Measurements from ENCODE around the gene EGFR.

Gene EGFR

DNA sequence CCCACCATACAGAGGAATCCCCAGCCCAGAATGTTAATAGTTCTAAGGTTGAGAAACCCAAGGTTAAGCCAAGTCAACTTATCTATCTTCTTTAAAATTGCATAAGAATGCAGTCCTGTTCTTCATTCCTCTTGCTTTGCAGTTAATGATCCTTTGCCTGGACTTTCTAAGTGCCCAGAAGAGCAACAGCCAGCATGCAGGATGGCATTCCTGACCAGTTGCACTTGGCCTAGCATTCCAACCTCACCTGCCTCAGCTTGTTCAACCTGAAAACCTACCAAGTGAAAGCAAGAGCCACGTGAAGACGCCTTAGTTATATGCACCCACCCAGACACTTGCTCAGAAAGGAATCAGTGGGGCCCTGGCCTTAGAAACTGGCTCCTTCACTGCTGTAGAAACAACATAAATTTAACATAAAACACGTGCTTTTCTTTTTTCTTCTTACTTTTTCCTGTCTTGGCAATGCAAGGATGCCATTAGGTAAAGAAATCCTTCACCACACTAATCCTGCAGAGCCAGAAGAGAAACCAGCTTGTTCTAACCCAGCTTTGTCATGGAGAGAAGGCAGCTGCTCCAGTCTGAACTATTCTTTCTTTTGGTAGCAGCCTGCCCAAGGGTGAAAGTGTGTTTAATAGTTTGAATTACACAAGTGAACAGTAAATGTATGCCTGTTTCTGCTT lies 25.0 kb downstream of the EGFR start:
- DNase-seq, result no peak

DNA sequence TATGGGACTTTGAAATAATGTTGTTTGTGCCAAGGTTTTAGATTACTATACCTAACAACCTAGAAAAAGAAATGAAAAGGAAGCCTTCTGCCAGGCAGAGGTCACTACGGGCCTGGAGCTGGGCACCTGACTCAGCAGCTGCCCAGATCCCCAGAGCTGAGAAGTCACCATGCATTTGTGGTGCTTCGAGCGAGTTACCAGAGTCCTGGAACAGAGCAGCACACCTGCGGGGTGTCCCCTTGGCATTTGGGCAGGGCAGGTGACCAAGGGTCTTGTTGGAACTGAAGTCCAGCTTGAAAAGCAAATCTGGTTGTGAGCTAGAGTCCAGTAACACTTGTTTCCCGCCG lies 25.5 kb downstream of the EGFR start:
- no peak for DNase-seq

DNA sequence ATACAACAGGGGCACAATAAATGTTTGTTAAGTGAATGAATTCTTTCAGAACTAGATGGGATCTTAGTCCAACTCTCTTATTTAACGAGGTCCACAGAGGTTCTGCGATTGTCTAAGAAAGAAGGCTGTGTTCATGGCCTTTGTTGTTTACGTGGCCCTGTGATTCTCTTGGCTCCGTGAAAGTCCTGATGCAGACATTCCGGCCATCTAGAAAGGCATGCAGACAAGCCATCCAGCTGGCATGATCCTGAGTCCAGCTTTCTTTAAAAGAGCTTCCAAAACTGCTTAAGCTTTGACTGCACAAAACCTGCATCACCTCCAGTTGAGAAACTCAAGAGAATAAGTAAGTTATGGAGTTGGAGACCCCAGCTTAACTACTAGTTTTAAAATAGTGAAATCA lies 26.0 kb downstream of the EGFR start:
- DNase-seq, result no peak

DNA sequence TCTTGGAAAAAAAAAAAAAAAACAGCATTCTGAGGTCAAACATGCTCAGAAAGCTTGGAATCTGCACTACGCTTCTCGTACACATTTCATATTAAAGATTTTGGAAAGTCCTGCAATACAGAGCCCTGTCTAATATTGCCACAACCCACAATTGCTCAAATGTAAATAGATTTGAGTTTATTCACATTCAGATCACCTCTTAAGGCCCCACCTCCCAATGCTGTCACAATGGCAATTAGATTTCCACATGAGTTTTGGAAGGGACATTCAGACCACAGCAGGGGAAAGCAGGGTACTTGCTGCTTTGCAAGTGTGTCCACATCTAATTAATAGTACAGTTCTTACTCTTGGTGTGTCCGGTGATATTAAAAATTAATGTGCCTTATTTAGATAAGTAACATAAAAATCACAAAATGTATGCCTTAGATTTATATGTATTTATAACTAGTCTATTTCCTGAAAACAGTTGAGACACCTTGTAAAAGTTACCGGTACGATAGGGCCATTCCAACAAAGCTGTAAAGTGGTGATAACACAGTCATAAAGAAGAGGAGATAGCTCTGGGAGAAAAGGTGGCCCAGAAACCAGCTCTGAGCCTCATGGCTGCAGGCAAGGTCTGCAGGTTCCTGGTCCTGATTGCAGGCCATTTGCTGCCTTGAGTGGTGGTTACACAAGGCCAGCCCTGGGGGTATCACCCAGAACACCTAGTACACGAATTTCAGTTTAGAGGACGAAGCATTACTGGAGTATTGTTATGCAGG lies 27.9 kb downstream of the EGFR start:
- DNase-seq, result no peak

DNA sequence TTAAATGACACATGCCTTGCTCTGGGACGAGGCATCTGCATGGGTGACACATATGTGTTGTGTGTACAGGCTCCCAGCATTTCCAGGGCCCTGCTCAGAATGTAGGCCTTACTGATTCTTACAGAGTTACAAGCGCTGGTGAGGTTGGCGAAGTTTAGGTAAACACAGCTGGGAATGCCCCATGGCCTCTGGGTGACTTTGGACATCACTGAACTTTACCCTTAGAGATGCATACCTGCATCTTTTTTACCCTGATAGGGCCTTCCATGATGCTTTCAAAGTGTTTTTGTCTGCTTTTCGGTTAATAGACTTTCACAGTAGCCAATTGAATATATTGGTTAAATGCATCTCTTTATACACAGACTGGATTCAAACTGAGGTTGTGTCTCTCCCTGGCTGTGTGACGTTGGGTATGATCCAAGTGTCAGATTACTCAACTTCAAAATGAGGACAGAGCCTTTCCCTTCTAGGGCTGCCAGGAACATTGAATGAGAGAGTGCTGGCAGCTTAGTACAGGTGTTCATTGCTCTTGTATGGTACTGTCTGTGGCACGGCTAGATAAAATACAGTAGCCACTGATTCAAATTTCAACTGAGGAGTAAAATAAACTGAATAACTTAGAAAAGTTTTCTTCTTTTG lies 29.5 kb downstream of the EGFR start:
- peak; percentile 13 for DNase-seq

DNA sequence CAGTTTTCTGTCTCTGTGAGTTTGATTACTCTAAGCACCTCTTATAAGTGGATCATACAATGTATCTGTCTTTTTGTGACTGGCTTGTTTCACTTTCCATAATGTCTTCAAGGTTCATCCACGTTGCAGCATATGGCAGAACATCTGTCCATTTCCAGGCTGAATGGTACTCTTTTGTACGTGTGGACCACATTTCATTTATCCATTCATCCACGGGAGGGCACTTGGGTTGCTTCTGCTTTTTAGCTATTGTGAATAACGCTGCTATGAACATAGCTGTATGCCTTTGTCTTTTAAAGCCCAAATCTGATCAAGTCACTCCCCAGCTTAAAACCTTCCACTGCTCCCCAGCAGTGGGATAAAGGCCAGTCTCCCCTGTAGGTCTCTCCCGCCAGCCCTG lies 31.5 kb downstream of the EGFR start:
- no peak for DNase-seq

DNA sequence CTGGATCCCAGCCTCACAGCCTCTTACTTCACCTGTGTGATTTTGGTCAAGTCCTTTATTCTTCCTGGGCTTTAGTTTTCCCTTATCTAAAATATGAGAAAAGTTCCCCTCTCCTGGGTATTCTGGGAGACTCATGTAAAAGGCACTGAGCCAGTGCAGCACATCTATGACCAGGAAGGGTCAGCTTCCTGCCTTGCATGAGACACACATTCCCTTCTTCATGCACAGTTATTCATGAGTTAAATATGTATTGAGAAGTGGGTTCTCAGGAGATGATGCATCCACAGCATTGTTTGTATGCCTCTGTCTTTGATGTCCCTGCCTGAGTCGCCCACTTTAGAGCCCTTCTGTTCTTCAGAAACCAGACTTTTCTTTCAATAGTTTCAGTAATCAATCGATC lies 33.3 kb downstream of the EGFR start:
- DNase-seq, result no peak

DNA sequence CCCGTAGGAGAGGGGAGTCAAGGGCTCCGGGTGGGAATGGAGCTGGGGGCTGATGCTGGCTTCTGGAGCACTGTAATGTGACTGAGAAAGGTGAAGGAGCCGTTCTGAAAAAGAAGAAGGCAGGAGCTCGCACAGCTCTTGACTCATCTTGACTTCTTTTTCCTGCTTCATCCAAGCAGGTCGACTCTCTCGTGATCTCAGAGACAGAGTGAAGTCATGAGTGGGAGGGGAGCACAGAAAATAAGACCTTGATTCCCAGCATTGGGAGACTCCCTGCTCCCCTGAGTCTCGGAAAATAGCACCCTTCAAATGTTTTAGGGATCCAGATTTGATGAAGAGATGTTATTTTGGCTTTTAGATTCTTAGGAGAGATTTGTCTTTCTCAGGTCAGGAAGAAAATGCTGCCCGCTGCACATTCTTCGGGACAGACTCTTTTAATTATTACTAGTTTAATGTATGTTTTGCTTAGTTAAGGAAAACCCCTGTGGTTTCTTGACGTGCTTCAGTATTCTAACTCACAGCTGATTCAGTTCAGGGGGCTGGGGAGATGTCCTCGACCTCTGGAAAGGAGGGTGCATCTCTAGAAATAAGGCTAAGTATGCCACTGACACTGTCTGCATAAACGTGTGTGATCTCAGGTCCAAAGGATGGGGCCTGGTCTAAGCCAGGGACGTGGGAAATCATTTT lies 34.1 kb downstream of the EGFR start:
- no peak for DNase-seq

DNA sequence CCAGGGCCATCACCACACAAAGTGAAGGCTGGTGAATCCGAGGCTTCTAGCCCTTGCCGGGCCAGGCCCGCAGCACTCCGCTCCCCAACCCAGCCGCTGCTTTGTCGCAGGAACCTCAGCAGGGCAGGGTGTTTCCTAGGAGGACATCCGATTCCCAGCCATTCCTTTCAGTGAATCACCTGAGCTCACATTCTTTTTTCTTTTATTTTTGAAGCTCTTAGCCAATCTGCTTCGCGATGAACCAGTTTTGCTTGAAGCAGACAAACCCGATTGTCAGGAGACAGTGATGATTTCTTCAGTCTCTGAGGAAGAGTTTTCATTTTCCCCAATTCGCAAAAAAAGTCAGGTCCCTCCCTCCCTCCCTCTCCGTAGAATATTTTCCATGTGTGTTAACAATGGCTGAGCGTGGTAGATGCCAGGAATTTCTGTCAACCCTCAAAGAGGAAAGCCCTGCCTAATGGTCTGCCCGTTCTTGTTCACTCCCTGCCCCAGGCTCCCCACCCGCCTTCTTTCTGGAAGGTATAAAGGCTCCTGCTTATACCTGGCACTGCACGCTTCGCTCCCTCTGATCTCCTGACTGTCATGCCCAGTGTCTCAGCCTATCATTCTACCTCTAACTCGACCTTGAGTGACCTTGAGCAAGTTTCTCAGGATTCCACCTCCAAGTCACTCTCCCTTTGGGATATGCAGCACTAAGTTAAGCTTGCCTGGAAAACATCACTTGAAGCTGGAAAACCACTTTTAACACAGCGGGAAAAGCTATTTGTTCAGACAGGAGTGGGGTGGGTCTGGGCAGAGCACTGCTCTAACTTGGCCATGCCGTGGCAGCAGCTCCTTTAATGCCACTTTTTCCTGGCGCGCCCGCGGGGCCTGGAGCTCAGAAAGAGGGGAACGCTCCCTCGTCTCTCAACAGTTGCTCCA lies 35.1 kb downstream of the EGFR start:
- DNase-seq, result no peak

DNA sequence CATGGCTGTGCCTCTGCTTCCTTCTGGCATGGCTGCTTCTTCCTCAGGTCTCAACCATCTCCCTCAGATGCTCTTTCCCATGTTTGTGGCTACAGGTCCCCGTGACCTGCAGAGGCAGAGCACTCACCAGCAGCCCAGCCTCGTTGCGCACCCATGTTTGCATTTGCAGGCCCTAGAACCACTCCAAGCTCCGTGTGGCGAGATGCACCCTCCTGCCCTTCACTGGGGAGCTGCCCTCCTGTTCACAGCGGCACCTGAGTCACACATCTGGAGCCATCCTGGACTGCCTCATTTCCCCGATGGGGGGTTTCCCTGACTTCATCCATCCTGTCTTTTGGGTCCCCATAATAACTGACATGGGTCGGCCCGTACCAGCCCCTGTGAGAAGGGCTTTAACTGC lies 35.9 kb downstream of the EGFR start:
- DNase-seq, result no peak

DNA sequence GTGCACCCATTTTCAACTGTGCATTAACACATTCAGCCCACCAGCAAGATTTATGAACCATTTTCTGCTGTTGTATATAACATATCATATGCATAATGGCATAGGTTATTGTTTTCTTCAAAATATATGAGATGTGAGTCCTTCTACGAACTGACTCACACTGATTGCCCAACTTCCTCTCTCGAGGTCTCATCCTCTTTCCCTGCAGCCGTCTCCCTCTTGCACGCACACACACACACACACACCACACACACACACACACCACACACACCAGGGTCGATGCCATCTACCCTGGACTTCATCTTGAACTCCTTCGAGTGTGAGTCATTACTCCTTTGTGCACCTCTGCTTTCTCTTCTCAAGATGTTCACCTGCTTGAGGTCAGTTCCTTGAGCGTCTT lies 36.7 kb downstream of the EGFR start:
- no peak for DNase-seq

DNA sequence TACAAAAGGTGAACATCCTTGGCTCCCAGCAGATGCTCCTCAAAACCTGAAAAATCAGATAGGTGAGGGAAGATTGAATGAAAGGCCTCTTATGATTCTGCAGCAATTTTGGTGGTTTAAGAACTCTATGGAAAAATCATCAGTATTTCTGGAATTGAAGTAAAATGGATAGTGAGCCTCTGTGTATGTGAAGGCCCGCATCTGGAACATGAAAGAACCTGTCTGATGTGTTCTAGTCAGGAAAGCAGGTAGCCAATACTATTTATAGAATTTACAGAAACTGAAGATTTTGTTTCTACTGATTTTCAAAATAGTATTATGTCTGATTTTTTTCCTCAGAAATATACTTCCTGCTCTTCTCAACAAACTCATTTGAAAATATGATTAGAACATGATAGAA lies 37.3 kb downstream of the EGFR start:
- DNase-seq, result no peak

DNA sequence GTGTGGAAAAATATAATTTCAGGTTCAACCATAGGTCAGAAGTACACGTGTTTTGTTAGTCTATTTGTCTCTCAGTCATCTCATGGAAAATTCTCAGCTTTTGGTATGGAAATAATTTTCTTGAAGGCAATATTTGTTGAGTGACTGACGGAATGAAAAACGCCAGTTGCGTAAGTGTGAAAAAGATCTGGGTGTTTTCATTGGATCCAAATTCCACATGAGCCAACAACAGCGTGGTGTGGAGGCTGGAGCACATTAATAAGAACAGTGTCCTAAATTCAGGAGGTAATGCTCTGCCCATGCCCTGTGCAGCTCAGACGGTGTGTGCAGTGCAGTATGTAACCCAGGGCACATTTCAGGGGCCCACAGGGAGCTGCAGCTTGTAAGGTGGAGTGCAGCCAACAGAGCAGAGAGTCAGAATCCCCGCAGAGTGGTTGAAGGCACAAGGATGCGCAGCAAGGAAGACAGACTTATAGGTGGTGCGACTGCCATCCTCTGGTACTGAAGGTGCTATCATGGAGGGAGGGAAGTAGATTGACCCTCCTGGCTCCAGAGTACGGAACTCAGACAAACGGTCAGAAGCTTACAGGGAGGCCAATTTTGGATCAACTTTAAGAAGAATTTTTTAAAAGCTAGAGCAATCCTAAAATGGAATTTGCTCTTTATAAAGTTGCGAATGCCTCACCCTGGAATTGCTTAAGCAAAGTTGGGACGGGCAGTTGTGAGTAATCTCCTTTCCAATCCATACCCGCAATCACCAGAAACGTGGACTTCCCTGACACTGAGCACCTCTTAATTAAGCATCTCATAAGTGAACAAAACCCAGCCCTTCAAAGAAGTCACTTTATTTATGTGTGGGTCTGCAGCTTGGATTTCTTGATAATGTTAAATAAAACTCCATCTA lies 38.0 kb downstream of the EGFR start:
- no peak for DNase-seq

DNA sequence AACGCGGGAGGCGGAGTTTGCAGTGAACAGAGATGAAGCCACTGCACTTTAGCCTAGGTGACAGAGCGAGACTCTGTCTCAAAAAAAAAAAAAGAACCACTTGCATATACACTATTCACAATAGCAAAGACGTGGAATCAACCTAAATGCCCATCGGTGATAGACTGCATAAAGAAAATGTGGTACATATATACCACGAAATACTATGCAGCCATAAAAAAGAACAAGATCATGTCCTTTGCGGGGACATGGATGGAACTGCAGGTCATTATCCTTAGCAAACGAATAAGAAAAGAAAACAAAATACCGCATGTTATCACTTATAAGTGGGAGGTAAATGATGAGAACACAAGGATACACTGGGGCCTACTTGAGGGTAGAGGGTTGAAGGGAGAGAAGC lies 39.5 kb downstream of the EGFR start:
- no peak for DNase-seq

DNA sequence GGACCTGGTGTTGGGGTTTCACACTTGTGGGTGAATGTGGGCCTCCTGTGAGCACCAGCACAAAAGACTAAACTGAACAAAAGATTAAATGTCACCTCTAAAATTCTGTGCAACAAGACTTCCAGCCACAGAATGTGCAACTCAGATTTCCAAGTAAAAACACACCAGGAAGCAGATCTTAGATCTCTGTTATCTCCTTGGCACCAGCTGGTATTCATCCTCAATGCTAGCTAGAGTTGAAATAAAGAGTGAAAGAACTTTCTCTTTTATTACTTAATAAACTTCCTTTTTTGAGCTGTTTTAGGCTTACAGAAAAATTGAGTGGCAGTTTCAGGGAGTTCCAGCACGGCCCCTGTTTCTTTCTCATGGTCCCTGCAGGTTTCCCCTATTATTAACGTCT lies 40.2 kb downstream of the EGFR start:
- no peak for DNase-seq

DNA sequence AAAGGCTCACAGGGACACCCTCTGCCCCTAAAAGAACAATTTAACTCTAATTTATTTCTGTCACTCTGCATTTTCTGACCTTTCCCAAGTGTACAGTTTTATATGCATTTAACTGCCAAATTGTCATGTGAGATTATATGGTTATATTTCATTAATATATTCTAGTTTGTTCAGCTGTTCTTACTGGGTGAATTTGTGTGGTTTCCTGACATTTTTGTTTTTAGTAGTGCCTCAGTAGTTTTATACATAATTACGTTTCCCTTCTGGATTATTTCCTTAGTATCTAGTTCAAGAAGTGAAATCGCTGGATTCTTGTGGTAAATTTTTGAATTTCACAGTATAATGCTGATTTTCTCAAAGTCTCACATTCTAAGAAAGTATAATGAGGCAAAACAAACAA lies 41.3 kb downstream of the EGFR start:
- DNase-seq, result no peak

DNA sequence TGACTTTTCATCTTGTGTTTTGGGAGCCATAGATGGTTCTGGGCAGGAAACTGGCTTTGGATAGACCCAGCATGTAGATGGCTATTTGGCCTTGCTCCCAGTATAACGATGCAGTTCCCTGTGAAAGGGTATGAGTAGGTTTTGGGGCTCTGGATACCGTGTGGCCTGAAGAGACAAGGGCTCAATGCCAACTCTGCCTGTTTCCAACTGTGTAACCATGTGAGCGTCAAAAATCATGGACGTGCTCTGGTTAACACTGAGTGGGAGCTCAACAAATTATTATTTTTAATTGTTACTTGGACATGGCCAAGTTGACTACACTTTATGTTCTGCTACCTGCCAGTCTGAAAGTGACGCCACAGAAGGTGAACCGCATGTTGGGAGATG lies 41.8 kb downstream of the EGFR start:
- DNase-seq, result no peak

DNA sequence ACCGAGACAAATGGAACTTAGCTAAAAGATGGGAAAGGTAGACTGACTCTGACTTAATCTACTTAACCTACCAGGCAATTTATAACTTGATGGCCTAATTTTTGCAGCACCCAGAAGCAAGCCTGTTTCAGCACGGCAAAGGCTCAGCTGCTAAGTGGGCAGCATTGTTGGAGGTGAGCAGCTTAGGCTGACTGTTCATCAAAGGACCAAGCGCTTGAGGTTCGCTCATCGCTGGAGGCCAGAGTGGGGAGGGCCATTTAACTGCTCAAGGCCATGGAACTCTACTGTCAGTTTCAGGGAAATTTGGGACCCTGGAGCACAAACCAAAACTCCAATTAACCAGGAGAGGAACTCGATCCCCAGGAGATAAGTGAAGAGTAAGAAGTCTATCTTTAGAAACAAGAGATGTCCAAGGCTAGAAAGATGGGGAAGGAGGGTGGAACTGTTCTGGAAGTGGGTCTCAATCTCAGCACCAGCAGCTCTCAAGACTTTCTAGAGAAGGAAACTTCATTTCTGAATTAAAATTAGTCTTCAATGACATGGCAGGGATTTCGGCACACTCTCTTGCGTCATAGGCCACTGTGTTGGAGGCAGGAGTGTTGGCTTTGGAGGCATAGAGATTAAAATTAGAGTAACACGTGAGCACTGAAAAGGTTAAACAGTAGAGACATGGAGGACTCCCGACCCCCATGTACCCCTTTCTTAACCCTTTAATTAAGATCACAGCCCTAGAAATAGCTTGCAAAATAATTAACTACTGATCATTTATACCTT lies 43.1 kb downstream of the EGFR start:
- no peak for DNase-seq

DNA sequence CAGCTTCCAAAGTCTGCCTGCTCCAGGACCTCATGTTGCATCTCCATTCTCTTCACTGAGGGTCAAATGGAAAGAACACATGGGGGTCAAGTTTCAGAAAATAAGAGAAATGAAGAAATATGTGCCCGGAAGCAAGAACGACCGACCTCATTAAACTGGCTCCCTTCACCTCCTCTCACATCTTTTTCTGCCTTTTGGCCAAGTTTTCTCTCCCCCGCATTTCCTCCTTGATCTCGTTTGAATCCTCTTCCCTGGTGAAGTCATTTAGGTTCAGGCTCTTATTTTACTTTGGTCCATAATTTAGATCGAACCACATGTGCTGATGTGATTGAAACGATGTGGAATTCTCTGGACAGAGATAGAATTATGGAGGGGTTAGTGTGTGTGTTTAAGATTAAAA lies 44.2 kb downstream of the EGFR start:
- no peak for DNase-seq

DNA sequence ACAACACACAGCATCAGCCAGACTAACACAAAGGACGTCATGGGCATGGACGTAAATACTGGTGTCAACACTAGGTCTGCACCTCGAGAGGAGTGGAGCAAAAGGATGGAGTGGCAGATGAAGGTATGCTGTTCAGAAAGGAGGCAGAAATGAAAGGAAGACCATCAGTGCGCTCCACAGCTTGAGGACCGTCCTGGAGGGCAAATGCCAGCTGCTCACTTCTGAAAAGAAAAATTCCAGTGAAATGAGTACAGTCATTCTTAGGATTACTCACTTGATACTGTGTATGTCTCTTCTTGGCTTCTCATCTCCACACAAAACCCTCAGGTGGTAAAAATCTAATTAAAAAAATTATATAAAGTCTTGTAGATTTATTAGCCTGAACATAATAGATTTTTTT lies 44.8 kb downstream of the EGFR start:
- DNase-seq, result no peak

DNA sequence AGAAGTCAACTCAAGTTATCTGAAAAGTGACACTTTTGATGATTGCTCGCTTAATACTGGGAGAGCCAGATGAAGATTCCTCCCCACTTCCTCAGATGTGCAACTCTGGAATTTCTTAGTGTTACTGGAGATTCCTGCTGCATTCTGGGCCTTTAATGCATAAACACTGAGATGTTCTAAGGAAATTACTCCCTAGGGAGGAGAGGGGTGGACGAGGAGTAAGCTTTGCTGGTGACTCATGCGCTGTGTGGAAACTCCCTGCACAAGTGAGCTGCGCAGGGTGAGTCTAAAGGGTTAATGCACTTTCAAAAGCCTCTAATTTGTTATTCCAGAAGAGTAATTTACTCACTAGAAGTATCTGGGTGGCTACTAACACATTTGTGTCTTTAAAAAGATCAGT lies 46.3 kb downstream of the EGFR start:
- DNase-seq, result no peak

Measured in NCI-H774 (cell line).